Measurements from ENCODE around the gene ROR1. TPM values are rescaled to one million over a fixed set of nuclear protein-coding genes. Genes with fewer than 3 reads are reported as not detected.

The ROR1 gene
- total RNA-seq, 1 donor from 2014 or later, result 17.2 TPM

- DNase-seq (ENCODE audit: low read depth), result no peak
Measured at GRCh38 chr1:63973005-63973419, 199.2 kb downstream of the ROR1 start.

- DNase-seq (ENCODE audit: low read depth), result no peak
Measured at GRCh38 chr1:63974966-63975365, 201.1 kb downstream of the ROR1 start.

GRCh38 chr1:63975481-63975880 is 201.7 kb downstream of the ROR1 start:
- no peak for DNase-seq (ENCODE audit: low read depth)

DNA sequence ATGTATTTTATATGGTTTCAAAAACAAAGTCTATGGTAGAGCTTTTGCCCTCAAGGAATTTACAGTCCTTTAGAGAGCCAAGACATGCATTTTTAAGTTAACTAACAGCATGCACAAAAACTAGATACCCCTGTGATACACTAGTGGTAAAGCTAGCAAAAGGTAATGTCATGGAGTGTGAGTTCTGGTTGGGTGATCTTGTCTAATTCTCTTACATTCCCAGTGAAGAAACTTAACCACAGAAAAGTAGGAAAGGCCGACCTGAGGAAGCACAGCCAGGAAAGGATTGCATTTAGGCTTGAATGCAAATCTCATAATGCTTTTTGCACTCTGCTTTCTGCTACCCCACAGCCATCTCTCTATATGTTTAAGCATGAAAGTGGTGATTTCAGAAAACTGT is 202.2 kb downstream of the ROR1 start:
- peak; percentile 69 for DNase-seq (ENCODE audit: low read depth)

DNA sequence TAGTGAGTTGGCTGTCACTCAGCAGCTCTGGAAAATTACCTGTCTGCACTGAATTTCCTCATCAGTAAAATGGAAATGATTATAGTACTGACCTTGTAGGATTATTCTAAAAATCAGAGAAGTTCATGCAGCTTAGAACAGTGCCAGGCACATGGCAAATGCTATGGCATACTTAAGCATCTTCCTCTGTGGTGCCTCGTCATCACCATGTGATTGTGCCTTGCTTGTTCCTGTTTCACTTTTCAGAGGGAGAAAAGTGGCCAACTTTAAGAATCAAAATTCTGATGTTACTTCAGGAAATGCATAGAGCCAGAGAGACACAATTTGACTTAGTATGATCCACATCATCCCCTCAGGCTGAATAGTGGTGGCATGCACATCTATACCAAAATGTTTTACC is 203.6 kb downstream of the ROR1 start:
- DNase-seq (ENCODE audit: low read depth), result no peak

- peak; percentile 50 for DNase-seq (ENCODE audit: low read depth)
Measured at GRCh38 chr1:63980740-63981407, 207.1 kb downstream of the ROR1 start.

DNA sequence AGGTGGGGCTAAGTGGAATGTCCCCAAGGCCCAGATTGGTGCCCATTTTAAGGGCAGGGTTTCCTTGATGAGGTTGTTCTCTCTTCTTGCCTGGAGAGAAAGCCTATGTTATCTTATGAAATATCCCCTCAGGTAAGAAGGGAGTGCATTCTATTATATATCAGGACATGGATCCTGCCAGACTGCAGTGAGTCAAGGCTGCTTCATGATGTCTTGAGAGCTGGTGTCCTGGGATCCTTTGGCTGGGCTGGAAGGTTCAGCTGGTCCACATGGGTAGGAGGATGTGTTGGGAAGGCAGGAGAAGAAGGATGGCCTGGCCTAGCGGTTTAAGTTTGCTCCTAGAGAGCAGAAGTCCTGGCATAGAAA is 207.6 kb downstream of the ROR1 start:
- no peak for DNase-seq (ENCODE audit: low read depth)

- no peak for DNase-seq (ENCODE audit: low read depth)
Measured at GRCh38 chr1:63982201-63982600, 208.4 kb downstream of the ROR1 start.

GRCh38 chr1:63983391-63984256 is 209.8 kb downstream of the ROR1 start:
- DNase-seq (ENCODE audit: low read depth), result peak; percentile 44

DNA sequence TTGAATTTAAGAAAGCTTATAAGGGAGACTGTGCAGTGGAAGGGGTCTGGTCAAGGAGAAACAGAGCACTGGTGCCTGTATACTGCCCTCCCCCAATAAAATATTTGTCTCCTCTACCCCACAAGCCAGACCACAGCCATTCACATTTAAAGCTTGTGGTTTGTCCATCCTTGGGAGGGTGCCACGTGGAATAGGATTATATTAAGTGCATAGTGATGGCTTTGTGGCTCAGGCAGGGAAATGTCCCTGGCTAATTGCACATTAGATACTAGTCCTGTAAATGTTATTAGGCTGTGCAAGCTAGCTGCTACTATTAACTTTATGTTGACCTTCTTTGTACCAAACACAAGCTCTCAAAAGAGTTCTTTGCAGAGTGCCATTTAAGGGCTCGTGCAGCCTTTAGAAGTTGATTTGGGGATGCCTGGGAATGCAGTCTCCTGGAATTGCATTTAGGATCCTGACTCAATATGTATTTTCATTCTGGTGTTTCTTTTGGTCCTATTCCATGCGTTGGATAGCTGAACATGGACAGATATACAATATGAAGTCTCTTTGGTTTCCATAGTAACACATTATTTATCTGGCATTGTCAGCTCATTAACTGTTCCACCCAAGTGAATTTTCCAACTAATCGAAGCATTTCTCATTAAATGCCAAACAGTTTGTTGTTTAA is 210.6 kb downstream of the ROR1 start:
- DNase-seq (ENCODE audit: low read depth), result peak; percentile 45

DNA sequence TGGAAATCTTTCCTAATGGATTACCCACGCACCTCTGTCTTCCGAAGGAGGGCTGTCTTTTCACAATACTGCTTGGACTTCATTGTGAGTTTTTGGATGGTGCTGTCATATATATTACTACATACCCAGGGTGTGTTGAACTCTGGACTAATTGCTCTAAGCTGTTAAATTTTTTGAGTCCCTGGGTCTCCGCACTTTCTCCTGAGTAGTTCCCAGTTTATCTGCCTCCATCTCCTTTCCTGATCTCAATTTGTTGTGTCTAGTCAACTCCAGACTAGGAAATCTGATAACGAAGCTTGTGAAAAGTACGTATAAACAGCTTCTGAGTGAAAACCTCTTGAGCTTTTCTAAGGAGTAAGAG is 211.1 kb downstream of the ROR1 start:
- no peak for DNase-seq (ENCODE audit: low read depth)

DNA sequence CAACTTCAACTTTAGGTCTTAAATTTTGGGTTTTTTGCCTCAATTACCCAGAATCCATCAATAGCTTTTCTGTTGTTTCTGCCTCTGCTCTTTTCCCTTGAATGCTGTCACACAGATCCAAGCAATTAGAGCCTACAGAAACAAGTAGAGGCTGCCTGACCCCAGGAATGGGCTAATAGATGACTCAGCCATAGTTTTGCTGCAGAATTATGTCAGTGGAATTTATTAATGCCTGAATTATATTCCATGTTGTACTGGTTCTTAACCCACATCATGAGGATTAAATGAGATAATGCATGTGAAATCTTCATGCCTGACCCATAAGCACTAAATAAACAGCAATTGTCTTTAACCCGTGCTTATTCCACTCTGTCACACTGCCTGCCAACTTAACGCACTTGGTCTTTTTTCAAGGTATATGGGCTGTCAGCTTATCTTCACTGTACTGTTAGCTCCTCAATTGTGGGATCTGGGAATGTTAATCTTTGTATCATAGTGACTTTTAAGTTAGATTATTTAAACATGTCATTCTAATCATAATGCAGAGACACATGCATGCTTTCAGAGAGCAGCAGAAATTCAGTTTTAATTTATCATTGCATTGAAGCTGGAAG is 213.3 kb downstream of the ROR1 start:
- DNase-seq (ENCODE audit: low read depth), result no peak

GRCh38 chr1:63987628-63988024 is 213.8 kb downstream of the ROR1 start:
- DNase-seq (ENCODE audit: low read depth), result no peak

- DNase-seq (ENCODE audit: low read depth), result no peak
Measured at GRCh38 chr1:63988941-63989340, 215.1 kb downstream of the ROR1 start.

DNA sequence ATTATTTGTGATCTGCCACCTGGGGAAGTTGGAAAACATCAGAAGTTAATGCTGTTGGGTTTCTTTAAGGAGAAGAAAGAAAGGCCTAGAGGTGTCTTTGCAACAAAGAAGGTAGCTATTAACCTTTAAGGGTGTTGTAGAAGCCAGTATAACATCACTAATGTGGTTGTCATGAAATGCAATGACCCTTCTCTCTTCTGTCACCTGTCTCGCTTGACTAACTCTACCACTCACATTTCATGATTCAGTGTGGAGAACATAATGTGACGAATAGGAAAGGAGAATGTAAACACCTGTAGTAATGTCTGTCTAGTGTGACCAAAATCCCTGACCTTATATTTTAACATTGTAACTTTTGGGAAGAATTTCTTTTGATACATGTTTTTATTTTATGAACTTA is 217.9 kb downstream of the ROR1 start:
- peak; percentile 62 for DNase-seq (ENCODE audit: low read depth)

GRCh38 chr1:64000021-64000420 is 226.2 kb downstream of the ROR1 start:
- DNase-seq (ENCODE audit: low read depth), result peak; percentile 79

DNA sequence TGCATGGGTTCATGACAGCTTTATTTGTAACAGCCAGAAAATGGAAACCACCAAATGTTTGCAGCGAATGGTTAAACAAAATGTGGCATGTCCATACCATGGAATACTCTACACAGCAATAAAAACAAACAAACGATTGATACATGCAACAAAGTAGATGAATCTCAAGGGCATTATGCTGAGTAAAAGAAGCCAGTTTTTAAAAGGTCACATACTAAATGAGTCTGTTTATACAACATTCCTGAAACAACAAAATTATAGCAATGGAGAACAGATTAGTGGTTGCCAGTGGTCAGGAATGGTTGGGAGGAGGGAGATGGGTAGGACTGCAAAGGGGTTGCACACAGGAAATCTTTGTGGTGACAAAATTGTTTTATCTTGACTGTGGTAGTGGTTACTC is 227.2 kb downstream of the ROR1 start:
- DNase-seq (ENCODE audit: low read depth), result no peak

- no peak for DNase-seq (ENCODE audit: low read depth)
Measured at GRCh38 chr1:64004451-64005025, 230.7 kb downstream of the ROR1 start.

DNA sequence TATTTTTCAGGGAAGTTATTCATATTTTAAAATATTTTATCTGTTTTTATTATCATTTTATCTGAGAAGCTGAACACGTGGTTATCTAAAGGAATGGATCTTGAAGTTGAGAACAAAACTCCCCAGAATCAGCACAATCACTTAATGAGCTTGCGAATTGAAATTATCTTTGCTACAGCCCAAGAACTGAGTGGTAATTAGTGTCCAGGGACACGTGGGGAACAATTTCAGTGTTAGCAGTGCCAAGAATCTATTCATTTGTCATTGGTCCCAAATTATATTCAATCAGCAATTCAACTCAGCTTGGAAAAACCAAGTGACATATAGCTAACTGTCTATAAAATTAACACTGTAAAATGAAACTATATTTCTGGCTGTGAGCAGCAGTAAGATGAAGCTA is 232.0 kb downstream of the ROR1 start:
- no peak for DNase-seq (ENCODE audit: low read depth)

GRCh38 chr1:64006276-64007051 is 232.6 kb downstream of the ROR1 start:
- peak; percentile 75 for DNase-seq (ENCODE audit: low read depth)

DNA sequence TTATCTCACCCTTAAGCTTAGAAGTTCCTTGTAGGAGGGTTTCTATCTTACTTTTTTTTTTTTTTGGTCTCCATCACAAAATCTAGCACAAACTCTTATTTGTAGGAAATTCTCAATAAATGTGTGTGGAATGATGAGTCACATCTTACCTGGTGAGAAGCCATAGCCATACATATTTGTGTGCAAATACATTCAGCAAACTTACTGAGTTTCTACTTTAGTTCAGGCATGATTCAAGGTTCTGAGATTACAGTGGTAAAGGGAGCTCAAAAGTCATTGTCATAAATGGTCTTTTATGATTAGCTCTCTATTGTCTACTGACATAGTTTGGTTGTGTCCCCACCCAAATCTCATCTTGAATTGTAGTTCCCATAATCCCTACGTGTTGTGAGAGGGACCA is 236.5 kb downstream of the ROR1 start:
- no peak for DNase-seq (ENCODE audit: low read depth)
